HG03571 (cell line): ENCODE results near the gene GJB5.

ENCODE experiments used
- ATAC-seq: cut with Tn5 transposase; IDR thresholded peaks from one replicate; pipeline ENCODE4 v1.9.1; 2021; ENCODE audit not compliant: unreplicated experiment

The GJB5 gene

DNA sequence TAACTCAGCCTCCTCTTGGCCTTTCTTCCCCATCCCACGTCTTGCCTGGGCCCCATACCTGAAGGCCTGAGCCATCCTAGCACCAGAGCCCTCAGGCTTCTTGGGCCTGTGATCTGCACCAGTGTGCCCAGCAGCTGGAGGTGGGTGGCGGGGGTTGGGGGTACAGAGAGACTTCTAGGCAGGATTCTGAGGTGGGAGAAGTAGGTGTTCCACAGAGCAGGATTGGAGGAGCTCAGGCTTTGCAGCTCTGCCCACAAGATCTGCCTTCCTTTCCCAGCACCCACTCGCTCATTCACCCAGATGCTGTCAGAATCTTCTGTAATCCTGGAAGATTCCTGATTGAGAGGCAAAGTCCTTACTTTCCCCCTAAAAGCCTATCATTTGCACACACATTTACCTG, 10.0 kb upstream of the GJB5 start:
- no peak for ATAC-seq

DNA sequence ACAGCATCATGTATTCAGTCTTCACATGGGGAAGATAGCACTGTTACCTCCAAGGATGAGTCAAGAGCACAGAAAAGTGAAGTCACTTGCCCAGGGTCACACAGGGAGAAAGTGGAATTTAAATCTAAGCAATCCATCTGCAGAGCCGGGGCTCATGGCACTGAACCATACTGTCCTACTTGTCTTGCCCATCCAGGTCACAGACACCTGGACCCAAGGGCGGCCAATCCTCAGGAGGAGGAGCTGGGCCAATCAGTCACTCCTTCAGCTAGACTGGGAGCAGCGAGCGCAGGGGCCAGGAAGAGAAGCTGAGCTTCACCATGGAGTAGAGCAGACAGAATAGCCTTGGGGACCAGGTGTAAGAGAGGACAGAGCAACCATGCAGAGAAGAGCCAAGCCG, 9.2 kb upstream of the GJB5 start:
- no peak for ATAC-seq

DNA sequence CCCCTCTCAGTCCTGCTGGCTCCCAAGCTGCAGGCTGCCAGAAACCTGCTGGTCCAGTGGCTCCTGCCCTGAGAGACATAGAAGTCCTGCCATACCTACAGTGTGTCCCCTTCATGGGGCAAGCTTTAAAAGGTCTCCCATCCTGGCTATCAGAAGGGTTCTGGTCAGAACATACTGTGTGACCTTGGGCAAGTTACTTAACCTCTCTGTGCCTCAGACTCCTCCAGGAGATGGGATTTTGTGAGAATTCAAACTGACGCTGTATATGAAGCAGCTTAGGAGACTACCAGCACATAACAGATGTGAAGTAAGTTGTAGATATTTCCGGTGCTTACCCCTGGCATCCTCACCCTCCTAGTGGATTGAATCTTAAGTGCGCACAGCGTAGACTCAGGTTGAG, 8.7 kb upstream of the GJB5 start:
- no peak for ATAC-seq

DNA sequence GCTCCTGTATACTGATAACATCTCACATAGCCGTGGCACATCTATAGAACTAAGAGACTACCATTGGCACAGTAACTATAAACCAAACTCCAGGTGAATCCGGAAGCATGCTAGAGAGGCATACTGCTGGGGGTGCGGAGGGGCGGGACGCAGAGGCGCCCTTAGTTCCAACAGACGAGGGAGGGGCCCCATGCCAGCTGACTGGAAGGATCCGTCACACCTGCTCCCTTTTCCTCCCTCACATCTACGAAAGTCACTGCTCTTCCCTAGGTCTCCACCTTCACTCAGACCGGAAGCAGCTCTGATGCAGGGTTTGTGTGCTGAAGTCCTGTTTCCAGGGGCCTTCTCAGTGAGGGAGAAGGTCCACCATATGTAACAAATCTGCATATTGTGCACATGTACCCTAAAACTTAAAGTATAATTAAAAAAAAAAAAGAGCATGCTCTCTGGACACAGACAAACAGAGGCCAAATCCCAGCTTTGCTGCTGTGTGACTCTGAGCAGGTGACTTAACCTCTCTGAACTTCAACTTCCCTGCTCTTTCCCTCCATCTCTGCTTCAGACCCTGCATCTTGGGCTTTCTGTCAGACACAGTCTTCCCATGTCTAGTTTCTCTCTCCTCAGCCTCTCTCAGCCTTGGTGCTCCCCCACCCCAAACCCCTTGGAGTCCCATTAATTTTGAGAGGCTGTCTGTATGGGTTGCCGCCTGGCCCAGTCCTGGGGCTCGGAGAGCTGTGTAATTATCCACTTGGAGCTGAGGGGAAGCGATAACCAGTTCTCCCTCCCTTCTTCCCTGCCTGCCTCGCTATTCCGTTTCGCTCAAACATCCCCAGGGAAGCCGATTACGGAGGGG, 7.8 kb upstream of the GJB5 start:
- ATAC-seq, result no peak

DNA sequence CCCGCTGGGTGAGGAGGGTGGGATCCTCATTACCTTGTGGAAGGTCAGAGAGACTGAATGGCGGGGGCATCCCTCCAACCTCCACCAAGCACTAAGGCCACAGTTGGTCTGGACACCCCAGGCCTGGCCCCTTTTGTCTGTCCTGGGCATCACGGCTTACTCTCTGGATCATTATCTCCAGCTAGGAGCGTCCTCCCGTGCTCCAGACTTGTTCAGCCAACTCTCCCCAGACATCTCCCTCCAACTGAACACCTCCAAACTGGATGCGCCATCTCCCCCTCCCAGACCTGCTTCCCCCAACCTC, 7.3 kb upstream of the GJB5 start:
- no peak for ATAC-seq

DNA sequence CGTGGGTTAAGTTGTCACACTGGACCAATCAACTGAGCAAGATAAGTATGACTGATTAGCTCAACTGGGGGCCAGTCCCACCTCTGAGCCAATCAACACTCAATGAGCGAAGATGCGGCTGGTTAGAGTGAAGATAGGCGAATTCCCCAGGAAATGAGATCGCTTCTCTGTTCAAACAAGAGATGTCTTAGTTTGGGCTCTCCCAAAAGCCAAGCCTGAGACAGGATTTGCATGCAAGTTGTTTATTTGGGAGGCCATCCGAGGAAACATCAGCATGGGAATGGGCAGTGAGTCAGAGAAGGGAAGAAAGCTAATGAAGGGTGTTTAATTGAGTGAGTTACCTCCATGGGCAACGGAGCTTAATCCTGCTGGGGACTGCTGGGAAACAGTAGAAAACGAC, 4.9 kb upstream of the GJB5 start:
- no peak for ATAC-seq

DNA sequence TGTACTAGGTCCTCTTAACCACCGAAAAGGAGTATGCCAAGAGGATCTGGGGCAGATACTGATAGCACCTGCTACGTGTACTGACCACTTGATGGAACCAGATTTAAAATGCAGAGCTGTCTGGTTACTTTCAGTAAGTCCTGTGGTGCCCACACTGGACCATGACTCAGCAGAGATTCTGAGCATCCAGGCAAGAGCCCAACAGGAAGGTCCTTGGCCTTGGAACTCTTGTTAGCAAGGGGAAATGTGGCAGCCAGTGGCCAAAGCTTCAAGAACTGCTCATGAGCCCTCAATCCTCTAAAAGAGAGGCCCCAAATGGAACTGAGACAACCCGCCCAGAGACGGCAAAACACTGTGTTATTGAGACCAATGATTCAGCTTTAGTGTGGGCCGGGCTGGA, 4.2 kb upstream of the GJB5 start:
- ATAC-seq, result no peak

DNA sequence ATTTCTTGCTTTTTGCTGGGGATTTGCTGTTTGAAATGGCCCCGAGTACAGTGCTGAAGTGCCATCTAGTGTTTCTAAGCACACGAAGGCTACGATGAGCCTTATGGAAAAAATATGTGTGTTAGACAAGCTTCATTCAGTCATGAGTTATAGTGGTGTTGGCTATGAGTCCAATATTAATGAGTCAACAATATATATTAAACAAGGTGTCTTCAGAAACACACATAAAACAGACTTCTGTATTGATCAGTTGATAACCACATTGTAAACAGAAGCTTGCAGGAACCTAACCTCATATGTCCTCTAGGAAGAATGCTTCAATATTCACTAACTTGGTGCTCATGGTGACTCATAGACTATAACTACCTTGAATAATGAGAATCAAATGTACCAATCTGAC, 1.7 kb upstream of the GJB5 start:
- no peak for ATAC-seq

DNA sequence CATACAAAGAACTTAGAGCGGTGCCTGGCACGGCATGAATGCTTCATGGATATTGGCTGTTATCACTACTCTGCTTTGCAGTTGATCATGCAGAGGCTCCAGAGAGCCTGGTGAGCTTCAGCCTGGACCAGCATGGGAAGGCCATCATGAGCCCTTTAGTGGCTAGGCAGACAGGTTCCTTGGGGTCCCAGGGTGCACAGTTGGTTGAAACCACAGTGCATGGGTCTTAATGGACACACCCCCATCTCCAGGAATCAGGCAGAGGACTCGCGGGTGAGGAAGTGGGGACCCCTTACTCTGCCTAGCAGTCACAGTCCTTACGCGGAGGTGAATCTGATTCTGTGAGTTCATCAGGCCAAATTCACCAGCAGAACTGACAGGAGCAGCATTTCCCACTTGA, 1.1 kb downstream of the GJB5 start:
- no peak for ATAC-seq

DNA sequence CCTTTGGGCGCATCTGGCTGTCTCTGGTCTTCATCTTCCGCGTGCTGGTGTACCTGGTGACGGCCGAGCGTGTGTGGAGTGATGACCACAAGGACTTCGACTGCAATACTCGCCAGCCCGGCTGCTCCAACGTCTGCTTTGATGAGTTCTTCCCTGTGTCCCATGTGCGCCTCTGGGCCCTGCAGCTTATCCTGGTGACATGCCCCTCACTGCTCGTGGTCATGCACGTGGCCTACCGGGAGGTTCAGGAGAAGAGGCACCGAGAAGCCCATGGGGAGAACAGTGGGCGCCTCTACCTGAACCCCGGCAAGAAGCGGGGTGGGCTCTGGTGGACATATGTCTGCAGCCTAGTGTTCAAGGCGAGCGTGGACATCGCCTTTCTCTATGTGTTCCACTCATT, 2.5 kb downstream of the GJB5 start:
- no peak for ATAC-seq

DNA sequence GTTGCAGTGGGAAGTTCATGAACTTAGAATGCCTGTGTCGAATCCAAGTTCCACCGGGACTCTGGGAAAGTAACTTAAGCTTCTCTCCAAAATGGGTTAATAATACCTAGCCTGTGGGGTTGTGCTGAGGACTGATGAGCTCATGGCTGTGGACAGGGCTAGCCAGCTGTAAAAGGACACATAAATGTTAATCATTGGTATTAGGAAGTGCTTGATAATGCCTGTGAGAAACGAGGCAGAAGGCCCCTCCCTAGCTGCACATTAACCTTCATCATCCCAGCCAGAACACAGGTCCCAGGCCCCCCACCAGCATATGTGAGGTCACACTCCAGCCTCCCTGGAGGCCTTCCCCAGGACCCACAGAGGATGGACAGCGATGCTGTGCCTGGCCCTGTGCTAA, 3.9 kb downstream of the GJB5 start:
- no peak for ATAC-seq

DNA sequence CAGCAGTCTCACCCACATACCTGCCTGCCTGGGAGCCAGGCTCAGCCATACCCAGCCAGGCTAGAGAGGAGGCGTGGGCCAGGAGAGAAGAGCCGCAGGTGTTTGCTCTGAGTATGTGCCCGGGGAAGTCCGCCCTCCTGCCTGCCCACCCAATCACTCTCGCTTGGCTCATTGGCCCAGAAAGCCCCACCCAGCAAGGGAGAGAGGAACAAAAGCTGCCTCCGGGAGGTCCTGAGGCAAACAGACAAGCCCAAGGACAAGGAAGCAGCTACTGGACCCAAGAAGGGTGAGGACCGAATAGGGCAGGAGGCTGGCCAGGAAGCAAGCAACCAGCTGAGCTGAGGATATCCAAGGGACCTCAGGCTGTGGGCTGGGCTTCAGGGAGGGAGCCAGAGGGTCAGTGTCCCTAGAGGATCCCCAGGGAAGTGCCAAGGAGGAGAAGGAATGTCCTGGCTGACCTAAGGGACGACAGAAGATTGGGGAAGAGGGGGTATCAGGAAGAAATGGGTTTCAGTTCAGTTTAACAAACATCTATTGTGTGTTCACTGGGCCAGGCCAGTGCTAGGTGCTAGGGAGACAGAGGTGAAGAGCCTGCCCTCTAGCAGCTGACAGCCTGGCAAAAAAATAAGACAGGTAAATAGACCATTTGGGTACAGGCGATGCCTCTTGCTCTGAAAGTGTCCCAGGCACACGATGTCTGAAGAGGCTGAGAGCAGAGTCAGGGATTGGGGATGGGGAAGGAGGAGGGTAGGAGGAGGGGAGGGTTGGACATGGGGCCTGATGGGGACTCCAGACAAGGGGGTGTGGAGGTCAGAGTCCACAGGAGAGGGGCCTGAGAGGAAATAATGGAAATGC, 4.9 kb downstream of the GJB5 start, which contains the start of gene GJB4:
GJB4 (plus strand) TSS at position 238 of the 855 bp plus-strand sequence. CDS start 1,515 bp downstream, outside the sequence.
- ATAC-seq, result no peak

DNA sequence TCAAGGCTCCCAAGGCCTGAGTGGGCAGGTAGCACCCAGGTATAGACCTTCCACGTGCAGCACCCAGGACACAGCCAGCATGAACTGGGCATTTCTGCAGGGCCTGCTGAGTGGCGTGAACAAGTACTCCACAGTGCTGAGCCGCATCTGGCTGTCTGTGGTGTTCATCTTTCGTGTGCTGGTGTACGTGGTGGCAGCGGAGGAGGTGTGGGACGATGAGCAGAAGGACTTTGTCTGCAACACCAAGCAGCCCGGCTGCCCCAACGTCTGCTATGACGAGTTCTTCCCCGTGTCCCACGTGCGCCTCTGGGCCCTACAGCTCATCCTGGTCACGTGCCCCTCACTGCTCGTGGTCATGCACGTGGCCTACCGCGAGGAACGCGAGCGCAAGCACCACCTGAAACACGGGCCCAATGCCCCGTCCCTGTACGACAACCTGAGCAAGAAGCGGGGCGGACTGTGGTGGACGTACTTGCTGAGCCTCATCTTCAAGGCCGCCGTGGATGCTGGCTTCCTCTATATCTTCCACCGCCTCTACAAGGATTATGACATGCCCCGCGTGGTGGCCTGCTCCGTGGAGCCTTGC, 6.4 kb downstream of the GJB5 start:
- no peak for ATAC-seq

DNA sequence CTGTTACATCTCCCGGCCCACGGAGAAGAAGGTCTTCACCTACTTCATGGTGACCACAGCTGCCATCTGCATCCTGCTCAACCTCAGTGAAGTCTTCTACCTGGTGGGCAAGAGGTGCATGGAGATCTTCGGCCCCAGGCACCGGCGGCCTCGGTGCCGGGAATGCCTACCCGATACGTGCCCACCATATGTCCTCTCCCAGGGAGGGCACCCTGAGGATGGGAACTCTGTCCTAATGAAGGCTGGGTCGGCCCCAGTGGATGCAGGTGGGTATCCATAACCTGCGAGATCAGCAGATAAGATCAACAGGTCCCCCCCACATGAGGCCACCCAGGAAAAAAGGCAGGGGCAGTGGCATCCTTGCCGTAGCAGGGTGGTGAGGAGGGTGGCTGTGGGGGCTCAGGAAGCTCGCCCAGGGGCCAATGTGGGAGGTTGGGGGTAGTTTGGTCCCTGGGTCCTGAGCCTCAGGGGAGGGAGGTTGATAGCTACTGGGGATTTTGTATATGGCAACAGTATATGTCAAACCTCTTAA, 7.0 kb downstream of the GJB5 start:
- no peak for ATAC-seq

DNA sequence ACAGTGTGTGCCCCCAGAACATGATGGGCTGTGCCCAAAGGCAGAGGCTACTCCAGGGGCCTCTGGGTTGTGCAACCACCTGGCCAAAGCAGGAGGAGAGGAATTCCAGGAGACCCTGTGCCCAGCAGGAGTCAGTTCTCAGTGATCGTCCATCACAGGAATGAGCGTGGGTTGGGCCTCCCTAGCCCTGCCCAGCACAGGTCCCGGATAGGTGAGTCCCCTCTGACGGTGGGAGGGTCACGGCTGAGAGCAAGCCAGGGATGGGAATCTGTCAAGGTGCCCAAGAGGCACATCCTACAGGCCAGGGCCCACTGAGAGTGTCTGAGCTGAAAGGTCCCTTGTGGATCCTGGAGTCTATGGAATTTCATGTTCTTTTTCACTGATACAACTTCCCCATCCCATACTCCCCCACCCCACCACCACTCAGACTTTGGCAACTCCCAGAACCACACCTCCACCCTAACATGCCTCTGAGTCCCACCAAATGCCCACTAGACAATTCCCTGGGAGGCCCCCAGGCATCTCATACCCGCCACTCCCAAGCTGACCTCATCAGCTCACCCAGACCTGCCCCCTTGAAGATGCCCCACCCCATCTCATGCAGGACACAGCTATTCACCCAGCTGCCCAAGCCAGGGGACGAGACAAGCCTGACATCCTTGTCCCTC, 7.8 kb downstream of the GJB5 start:
- ATAC-seq, result no peak

DNA sequence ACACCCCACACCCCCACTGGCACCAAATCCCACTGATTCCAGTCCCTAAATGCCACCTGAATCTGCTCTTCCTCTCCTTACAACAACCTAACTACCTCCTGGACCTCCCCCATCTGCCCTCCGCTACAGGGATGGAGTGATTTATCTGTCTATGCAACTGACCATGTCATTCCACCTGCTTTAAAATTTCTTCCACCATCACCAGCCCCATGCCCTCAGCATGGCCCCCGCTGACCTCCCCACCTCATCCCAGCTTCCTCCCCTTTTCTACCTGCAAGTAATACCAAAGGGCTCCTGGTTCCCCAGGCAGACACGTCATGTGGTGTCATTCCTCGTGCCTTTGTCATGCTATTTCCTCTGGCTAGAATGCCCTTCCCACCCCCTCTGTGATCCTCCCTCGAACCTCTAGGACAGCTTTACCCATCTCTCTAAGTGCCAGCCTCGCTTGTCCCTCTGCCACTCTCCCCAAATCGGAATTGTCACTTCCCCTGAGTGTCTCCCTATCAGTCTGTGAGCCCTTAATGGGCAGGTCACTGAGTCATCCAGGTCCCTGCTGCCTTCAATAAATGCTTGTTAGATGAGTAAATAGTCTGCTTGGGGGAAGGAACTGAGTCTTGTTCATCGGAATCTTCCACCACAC, 8.4 kb downstream of the GJB5 start:
- no peak for ATAC-seq

DNA sequence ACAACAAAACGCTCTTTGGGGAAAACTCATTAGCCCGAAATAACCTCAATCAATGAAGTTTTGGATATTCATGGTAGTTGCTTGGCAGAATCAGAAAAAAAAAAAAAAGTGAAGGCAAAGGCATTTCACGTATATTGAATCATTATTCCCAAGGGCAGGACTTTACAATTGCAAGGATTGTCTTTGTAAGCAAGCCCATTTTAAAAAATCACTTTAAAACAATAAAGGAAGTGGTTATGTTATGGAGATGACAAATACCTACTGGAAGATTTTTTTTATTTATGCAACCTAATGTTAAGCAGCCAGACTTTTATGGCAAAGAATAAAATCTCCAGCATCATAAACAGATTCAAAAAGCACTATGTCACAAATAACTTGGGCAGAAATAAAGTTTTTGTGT, 14.0 kb downstream of the GJB5 start:
- ATAC-seq, result no peak

DNA sequence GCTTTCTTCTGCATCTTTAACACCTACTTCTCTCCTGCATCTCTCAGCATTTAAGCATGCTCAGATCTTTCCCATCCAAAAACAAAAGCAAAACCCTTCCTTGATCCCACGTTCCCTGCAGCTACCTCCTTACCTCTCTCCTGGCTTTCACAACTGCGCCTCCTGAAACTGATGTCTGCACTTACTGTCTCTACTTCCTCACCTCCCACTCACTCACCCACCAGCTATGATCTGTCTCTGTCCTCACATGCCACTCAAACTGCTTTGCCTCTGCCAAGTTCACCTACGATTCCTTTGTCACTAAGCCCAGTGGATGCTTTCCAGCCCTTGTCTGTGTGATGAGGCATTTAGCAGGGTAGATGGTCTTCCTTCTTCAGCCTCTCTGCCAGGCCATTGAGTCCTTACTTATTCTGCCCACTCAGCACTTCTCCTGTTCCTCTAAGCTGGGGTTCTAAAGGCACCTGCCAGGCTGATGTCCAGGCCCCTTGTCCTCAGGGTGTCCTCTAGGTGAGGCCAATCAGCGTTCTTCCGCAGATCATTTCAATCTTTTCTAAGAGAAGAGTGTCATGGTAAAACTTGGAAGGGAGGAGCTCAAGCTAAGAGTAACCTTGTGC, 16.2 kb downstream of the GJB5 start:
- ATAC-seq, result no peak

DNA sequence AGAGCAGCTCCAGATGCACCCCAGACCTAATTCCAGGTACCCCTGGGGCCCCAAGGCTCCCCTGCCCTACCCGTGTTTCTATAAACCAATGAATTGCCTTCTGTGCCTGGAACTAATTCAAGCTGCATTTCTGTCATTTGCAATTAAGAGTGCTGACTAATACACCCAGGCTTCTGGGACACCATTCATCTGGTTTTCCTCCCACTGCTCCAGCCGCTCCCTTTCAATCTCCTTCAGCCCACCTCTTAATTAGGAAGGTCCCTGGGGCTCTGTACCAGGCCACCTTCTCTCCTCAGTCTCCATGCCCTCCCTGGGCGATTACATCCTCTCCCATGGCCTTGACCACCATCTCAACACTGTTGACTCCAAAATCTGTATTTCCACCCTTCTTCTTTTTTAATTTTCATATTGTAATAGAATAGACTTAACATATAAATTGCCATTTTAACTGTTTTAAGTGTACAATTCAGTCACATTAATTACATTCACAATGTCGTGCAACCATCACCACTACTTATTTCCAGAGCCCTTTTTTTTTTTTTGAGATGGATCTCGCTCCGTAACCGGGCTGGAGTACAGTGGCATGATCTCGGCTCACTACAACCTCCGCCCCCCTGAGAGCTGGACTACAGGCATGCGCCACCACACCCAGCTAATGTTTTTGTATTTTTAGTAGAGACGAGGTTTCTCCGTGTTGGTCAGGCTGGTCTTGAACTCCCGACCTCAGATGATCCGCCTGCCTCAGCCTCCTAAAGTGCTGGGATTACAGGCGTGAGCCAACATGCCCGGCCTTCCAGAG, 16.9 kb downstream of the GJB5 start:
- ATAC-seq, result no peak
